GM12873 (cell line): ENCODE results near the gene COL4A2.

ENCODE experiments used
- CTCF ChIP-seq: IDR thresholded peaks from 2 replicates; pipeline ENCODE4 v1.5.1; 2012; ENCODE audit warnings: low read depth, mild to moderate bottlenecking, moderate library complexity, low read length, control low read depth; ENCODE audit not compliant: insufficient read depth; ENCODE audit errors: missing control alignments

COL4A2 gene

GRCh38 chr13:110471833-110472162, 164.7 kb downstream of the COL4A2 start:
- TF ChIP-seq CTCF, result no peak

GRCh38 chr13:110472904-110473563, 165.9 kb downstream of the COL4A2 start:
- no peak for TF ChIP-seq CTCF

GRCh38 chr13:110474713-110475112, 167.6 kb downstream of the COL4A2 start:
- no peak for TF ChIP-seq CTCF

- TF ChIP-seq CTCF, result no peak
These were observed 168.0 kb downstream of the COL4A2 start for GRCh38 chr13:110475117-110475516.

GRCh38 chr13:110475550-110476219, 168.6 kb downstream of the COL4A2 start:
- no peak for TF ChIP-seq CTCF

GRCh38 chr13:110476220-110476617, 169.1 kb downstream of the COL4A2 start:
- TF ChIP-seq CTCF, result no peak

GRCh38 chr13:110477706-110478245, 170.7 kb downstream of the COL4A2 start:
- no peak for TF ChIP-seq CTCF
